Measurements from ENCODE around the gene MRGPRE. TPM values are rescaled to one million over a fixed set of nuclear protein-coding genes. Genes with fewer than 3 reads are reported as not detected.

Gene MRGPRE
- total RNA-seq, 4 donors from 2014 or later: 0.50 TPM; not detected in 3

GRCh38 chr11:3206156-3206921 is 25.9 kb downstream of the MRGPRE start:
- no peaks in the 10 kb centered on the region for H3K36me3 ChIP-seq
- intact Hi-C loops (cut with DNase I): no loop called here
- H3K27me3 ChIP-seq: peaks cover 7 to 43% (median 14%) of the 10 kb centered on the region in 4 donors
- 84 to 85% methylated on average over 8 of the region's 8 CpGs for WGBS, 2 donors
- H3K9me3 ChIP-seq: peaks cover 0 to 2% (median 0%) of the 10 kb centered on the region in 3 donors
- TF ChIP-seq POLR2A (IDR thresholded peaks at IDR 0.05): no peak
- TF ChIP-seq CTCF (IDR thresholded peaks at IDR 0.05): no peak
- no peak overlapping the region for H3K27ac ChIP-seq
- H3K4me3 ChIP-seq: no peak overlapping the region
- peaks cover 0 to 19% (median 8%) of the 10 kb centered on the region in 3 donors for H3K4me1 ChIP-seq
- no peak for DNase-seq

- DNase-seq: no peak
- intact Hi-C loops (cut with DNase I): no loop called here
- no peaks in the 10 kb centered on the region for H3K9me3 ChIP-seq
- H3K36me3 ChIP-seq: no peaks in the 10 kb centered on the region
- no peak overlapping the region for H3K27ac ChIP-seq
- TF ChIP-seq POLR2A (IDR thresholded peaks at IDR 0.05) (no peak), CTCF (IDR thresholded peaks at IDR 0.05) (no peak)
- 25 to 38% methylated on average over 8 of the region's 16 CpGs for WGBS, 2 donors
- no peak overlapping the region for H3K4me3 ChIP-seq
- H3K4me1 ChIP-seq: peaks cover 0 to 19% (median 8%) of the 10 kb centered on the region in 3 donors
- peaks cover 7 to 52% (median 14%) of the 10 kb centered on the region in 4 donors for H3K27me3 ChIP-seq
Measured at GRCh38 chr11:3205261-3206155, 26.7 kb downstream of the MRGPRE start.

- Histone ChIP-seq H3K27me3 (peaks cover 7 to 63% (median 14%) of the 10 kb centered on the region in 4 donors), H3K4me3 (no peak overlapping the region), H3K27ac (no peak overlapping the region), H3K36me3 (no peaks in the 10 kb centered on the region), H3K4me1 (peaks cover 0 to 19% (median 8%) of the 10 kb centered on the region in 3 donors), H3K9me3 (no peaks in the 10 kb centered on the region)
- 81 to 94% methylated on average over 11 to 12 of the region's 24 CpGs for WGBS, 2 donors
- TF ChIP-seq POLR2A (IDR thresholded peaks at IDR 0.05) (no peak), CTCF (IDR thresholded peaks at IDR 0.05) (no peak)
- intact Hi-C loops (cut with DNase I): no loop called here
- DNase-seq: no peak
Measured at GRCh38 chr11:3204141-3205015, 27.8 kb downstream of the MRGPRE start.

- Histone ChIP-seq H3K36me3 (no peaks in the 10 kb centered on the region), H3K27ac (no peak overlapping the region), H3K4me1 (peaks cover 0 to 19% (median 8%) of the 10 kb centered on the region in 3 donors), H3K4me3 (peak overlapping the region in 1 of 4 donors; percentile 4), H3K27me3 (peaks cover 7 to 70% (median 14%) of the 10 kb centered on the region in 4 donors), H3K9me3 (no peaks in the 10 kb centered on the region)
- no peak for TF ChIP-seq POLR2A (IDR thresholded peaks at IDR 0.05)
- TF ChIP-seq CTCF (IDR thresholded peaks at IDR 0.05): no peak
- intact Hi-C loops (cut with DNase I): no loop called here
- WGBS, 2 donors: 0 to 18% methylated on average over 2 to 6 of the region's 51 CpGs
- DNase-seq: no peak
Measured at GRCh38 chr11:3203221-3204043, 28.8 kb downstream of the MRGPRE start.

Measured in esophagus squamous epithelium (tissue), 5 donors.